BJ (cell line): ENCODE data around the gene SLC39A13. TPM values are rescaled to one million over a fixed set of nuclear protein-coding genes. Genes with fewer than 3 reads are reported as not detected.

Experiments used
- CTCF ChIA-PET: fragments of 350-600 bp; formaldehyde crosslinking; extraction: SDS; loops from one replicate; lab custom pipeline; 2021; ENCODE audit warnings: antibody characterized with exemption, inconsistent platforms; lab: Yijun Ruan, JAX
- POLR2A ChIA-PET: fragments of 300-600 bp; sonication (Branson Sonifier 250); formaldehyde crosslinking; extraction: SDS; loops from one replicate; lab custom pipeline; 2021; ENCODE audit warnings: antibody characterized with exemption; lab: Charles Lee
- DNase-seq: peaks from one replicate; pipeline ENCODE4 v3.0.0-alpha.2; 2011; ENCODE audit warnings: low read depth
- H3K27me3 ChIP-seq: 2 replicates; pipeline ENCODE4 v1.6.0; 2011; ENCODE audit warnings: low read length; ENCODE audit not compliant: control insufficient read depth, insufficient read depth
- H3K36me3 ChIP-seq: 2 replicates; pipeline ENCODE4 v1.5.1; 2011; ENCODE audit warnings: low read length; ENCODE audit not compliant: control insufficient read depth, insufficient read depth
- H3K4me3 ChIP-seq: 2 replicates; pipeline ENCODE4 v1.5.1; 2011; ENCODE audit warnings: low read depth, mild to moderate bottlenecking, control low read depth, low read length
- CTCF ChIP-seq: IDR thresholded peaks from 2 replicates; pipeline ENCODE4 v1.5.1; 2011; ENCODE audit warnings: low read depth, mild to moderate bottlenecking, control low read depth, inconsistent platforms, low read length, moderate library complexity; ENCODE audit not compliant: insufficient read depth
- polyA plus RNA-seq: library from polyadenylated mRNA; depleted of rRNA; stranded (reverse); fragments of >200 nt; gene quantifications from 2 replicates; pipeline ENCODE4 v1.2.3, GENCODE V29; 2011

The SLC39A13 gene
- polyA plus RNA-seq, 1 experiment: 108 TPM

- POLR2A ChIA-PET: no interaction called here
- no peak for TF ChIP-seq CTCF
Observed at GRCh38 chr11:47392546-47393162, 15.7 kb upstream of the SLC39A13 start.

GRCh38 chr11:47393163-47394049, 15.0 kb upstream of the SLC39A13 start:
- POLR2A ChIA-PET: no interaction called here
- Histone ChIP-seq H3K4me3 (no peak overlapping the region), H3K36me3 (no peaks in the 10 kb centered on the region), H3K27me3 (no peaks in the 10 kb centered on the region)
- no peak for TF ChIP-seq CTCF
- no peak for DNase-seq
- CTCF ChIA-PET: interaction anchor here (0.7 to 4.7 kb wide), 8 partner anchors 12 to 224 kb away, joined by 3 to 32 read pairs (median 3); no protein-coding TSS in a partner anchor

More at GRCh38 chr11:47392546-47393162, 15.7 kb upstream of the SLC39A13 start:
- no peak for DNase-seq
- CTCF ChIA-PET: interaction anchor here (0.7 to 4.7 kb wide), 8 partner anchors 13 to 225 kb away, joined by 3 to 32 read pairs (median 3); no protein-coding TSS in a partner anchor
- no peaks in the 10 kb centered on the region for H3K36me3 ChIP-seq
- H3K4me3 ChIP-seq: no peak overlapping the region
- no peaks in the 10 kb centered on the region for H3K27me3 ChIP-seq

GRCh38 chr11:47394050-47394321, 14.4 kb upstream of the SLC39A13 start:
- no peaks in the 10 kb centered on the region for H3K27me3 ChIP-seq
- ChIA-PET CTCF (interaction anchor here (0.9 to 4.7 kb wide), 4 partner anchors 11 to 60 kb away, joined by 3 to 32 read pairs (median 6); no protein-coding TSS in a partner anchor), POLR2A (no interaction called here)
- no peak overlapping the region for H3K4me3 ChIP-seq
- no peak for TF ChIP-seq CTCF
- H3K36me3 ChIP-seq: no peaks in the 10 kb centered on the region
- no peak for DNase-seq

GRCh38 chr11:47394322-47395222, 13.8 kb upstream of the SLC39A13 start:
- no peaks in the 10 kb centered on the region for H3K36me3 ChIP-seq
- H3K27me3 ChIP-seq: no peaks in the 10 kb centered on the region
- no peak for TF ChIP-seq CTCF
- no peak for DNase-seq
- no peak overlapping the region for H3K4me3 ChIP-seq
- CTCF ChIA-PET: interaction anchor here (0.9 to 4.7 kb wide), 3 partner anchors 13 to 60 kb away, joined by 3 to 32 read pairs (median 8); no protein-coding TSS in a partner anchor
- POLR2A ChIA-PET: no interaction called here
